CD4-positive, CD25-positive, alpha-beta regulatory T cell (primary cell): Measurements from ENCODE around the gene IL23R. TPM values are rescaled to one million over a fixed set of nuclear protein-coding genes. Genes with fewer than 3 reads are reported as not detected.

ENCODE experiments used
- ATAC-seq, 2 donors: fragments of 150-1000 bp; cut with Tn5 transposase; one replicate each; pipeline ENCODE4 v1.10.0; 2021; ENCODE audit warnings: low read depth in 2 of 2, moderate number of reproducible peaks in 2 of 2, moderate library complexity in 1 of 2
- DNase-seq, 3 donors: peaks; one replicate each; pipeline versions ENCODE4 v3.0.0 to v3.0.0-alpha.2; 2012 to 2022; ENCODE audit warnings: mixed read lengths in 1 of 3
- H3K27ac ChIP-seq: one replicate; pipeline ENCODE4 v1.7.0; 2013; ENCODE audit warnings: mild to moderate bottlenecking, low read length; ENCODE audit not compliant: insufficient read depth, poor library complexity, severe bottlenecking
- H3K27me3 ChIP-seq: one replicate; pipeline ENCODE4 v1.7.0; 2013; ENCODE audit warnings: low read length; ENCODE audit not compliant: control insufficient read depth, insufficient read depth
- H3K36me3 ChIP-seq: one replicate; pipeline ENCODE4 v1.7.0; 2013; ENCODE audit warnings: mild to moderate bottlenecking, low read length, moderate library complexity; ENCODE audit not compliant: control insufficient read depth, insufficient read depth
- H3K4me1 ChIP-seq: 2 replicates; pipeline ENCODE4 v1.7.0; 2013; ENCODE audit warnings: mild to moderate bottlenecking, low read length; ENCODE audit not compliant: insufficient read depth, control insufficient read depth, poor library complexity, severe bottlenecking
- H3K4me3 ChIP-seq: one replicate; pipeline ENCODE4 v1.7.0; 2013; ENCODE audit warnings: low read depth, mild to moderate bottlenecking, low read length, moderate library complexity
- H3K9me3 ChIP-seq, 2 experiments: 1 replicate in 1 of 2; 2 replicates in 1 of 2; pipeline ENCODE4 v1.7.0; 2013; ENCODE audit warnings: low read length in 2 of 2, mild to moderate bottlenecking in 1 of 2, moderate library complexity in 1 of 2; ENCODE audit not compliant: control insufficient read depth in 2 of 2
- H3K27ac Mint-ChIP-seq, 3 donors: one replicate each; pipeline ENCODE4 v1.8.0; 2020 to 2022; ENCODE audit warnings: mild to moderate bottlenecking in 3 of 3, mixed read lengths in 3 of 3, moderate library complexity in 2 of 3
- H3K27me3 Mint-ChIP-seq: one replicate; pipeline ENCODE4 v1.8.0; 2022; ENCODE audit warnings: mild to moderate bottlenecking, mixed read lengths
- H3K36me3 Mint-ChIP-seq: one replicate; pipeline ENCODE4 v1.8.0; 2020; ENCODE audit warnings: mixed read lengths
- H3K4me1 Mint-ChIP-seq, 4 donors: one replicate each; pipeline ENCODE4 v1.8.0; 2020 to 2022; ENCODE audit warnings: mixed read lengths in 4 of 4, mild to moderate bottlenecking in 1 of 4
- H3K4me3 Mint-ChIP-seq, 4 donors: one replicate each; pipeline ENCODE4 v1.8.0; 2020 to 2022; ENCODE audit warnings: mild to moderate bottlenecking in 4 of 4, mixed read lengths in 4 of 4, moderate library complexity in 3 of 4
- H3K9me3 Mint-ChIP-seq, 7 donors: one replicate each; pipeline ENCODE4 v1.8.0; 2020 to 2022; ENCODE audit warnings: mixed read lengths in 7 of 7, mild to moderate bottlenecking in 3 of 7, moderate library complexity in 2 of 7
- polyA plus RNA-seq, 4 donors: library from polyadenylated mRNA; unstranded; fragments of 300-500 nt; fragmentation: Illumina TruSeq; gene quantifications; one replicate each; pipeline ENCODE4 v1.2.3, GENCODE V29; 2021
- total RNA-seq: library from RNA; stranded (reverse); gene quantifications from one replicate; pipeline ENCODE4 v1.2.3, GENCODE V29; 2022

The IL23R gene
- total and polyA plus RNA-seq, 5 donors from 2014 or later: 0.20 to 0.35 (median 0.30) TPM; not detected in 2

DNA sequence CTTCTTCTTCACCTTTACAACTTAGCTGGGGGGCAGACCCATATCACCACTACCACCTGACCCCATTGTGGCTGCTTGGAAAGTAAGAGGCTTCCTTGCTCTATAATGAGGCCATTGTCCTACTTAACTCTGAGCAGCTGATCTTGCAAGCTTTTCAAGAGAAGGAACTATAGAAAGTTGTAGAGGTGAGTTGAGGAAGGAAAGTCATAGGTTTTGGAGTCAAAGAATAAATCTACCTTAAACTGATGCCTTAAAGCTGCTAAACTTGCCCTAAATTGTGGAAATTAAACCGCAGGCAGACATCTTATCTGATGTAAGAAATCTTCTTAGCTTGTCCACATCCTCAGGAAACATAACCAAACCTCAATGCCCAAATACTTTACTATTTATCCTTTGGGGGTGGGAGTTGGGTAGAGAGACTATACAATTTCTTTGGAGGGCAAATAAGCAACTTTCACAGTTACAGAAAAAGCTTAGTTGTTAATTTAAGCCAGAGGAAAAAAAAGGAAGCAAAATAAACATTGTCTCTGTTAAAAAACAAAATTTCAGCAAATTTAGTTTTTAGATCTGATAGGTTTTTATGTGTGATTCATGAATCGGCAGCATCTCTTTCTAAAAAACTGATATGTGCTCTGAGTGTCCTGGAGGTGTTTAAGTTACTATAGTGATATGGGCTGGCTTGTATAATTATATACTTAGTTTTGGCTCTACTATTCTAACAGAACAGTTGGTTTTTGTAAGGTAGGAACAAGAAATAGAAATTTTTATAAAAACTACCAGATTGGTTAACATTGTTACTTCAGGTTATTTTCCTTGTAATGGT lies 4.7 kb downstream of the IL23R start:
- H3K4me3 ChIP-seq: peak overlapping the region; percentile 75
- ATAC-seq: peak; percentile 48 to 52
- no peak overlapping the region for H3K27ac ChIP-seq
- DNase-seq: peak in 2 of 3 donors; percentile 54 to 68
- peaks cover 0 to 2% (median 0%) of the 10 kb centered on the region in 7 donors for H3K9me3 Mint-ChIP-seq
- no peaks in the 10 kb centered on the region for H3K36me3 Mint-ChIP-seq
- peak overlapping the region; percentile 23 to 78 (median 72) for H3K4me3 Mint-ChIP-seq
- no peaks in the 10 kb centered on the region for H3K27me3 ChIP-seq
- H3K27ac Mint-ChIP-seq: peak overlapping the region; percentile 21 to 80 (median 70)
- peaks cover 25% of the 10 kb centered on the region for H3K4me1 ChIP-seq
- no peaks in the 10 kb centered on the region for H3K27me3 Mint-ChIP-seq
- H3K36me3 ChIP-seq: no peaks in the 10 kb centered on the region
- H3K4me1 Mint-ChIP-seq: peaks cover 28 to 50% (median 32%) of the 10 kb centered on the region in 4 donors
- H3K9me3 ChIP-seq: no peaks in the 10 kb centered on the region

DNA sequence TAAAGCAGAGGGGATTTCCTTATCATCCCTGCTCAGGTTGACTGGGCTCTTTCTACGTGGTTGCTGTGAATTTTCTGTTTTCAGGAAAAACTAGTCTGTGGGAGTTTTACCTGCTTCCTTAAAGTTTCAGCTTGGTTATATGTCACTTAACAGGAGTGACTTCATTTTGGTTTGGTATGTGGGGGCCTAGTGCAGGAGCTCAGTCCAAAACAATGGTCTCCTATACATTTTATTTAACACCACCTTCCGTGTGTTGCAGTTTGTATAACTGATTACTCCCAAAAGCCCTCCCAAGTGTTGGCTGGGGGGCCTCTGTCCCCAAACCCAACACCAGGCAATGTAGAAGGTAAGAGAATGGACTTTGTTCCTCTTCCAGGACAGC lies 5.3 kb downstream of the IL23R start:
- Histone ChIP-seq H3K4me3 (peak overlapping the region; percentile 75), H3K9me3 (no peaks in the 10 kb centered on the region), H3K36me3 (no peaks in the 10 kb centered on the region), H3K27me3 (no peaks in the 10 kb centered on the region), H3K27ac (no peak overlapping the region), H3K4me1 (peaks cover 25% of the 10 kb centered on the region)
- H3K9me3 Mint-ChIP-seq: peaks cover 0 to 3% (median 0%) of the 10 kb centered on the region in 7 donors
- ATAC-seq (no peak), DNase-seq (no peak)
- no peaks in the 10 kb centered on the region for H3K27me3 Mint-ChIP-seq
- H3K4me1 Mint-ChIP-seq: peaks cover 26 to 45% (median 32%) of the 10 kb centered on the region in 4 donors
- peak overlapping the region; percentile 23 to 78 (median 72) for H3K4me3 Mint-ChIP-seq
- no peaks in the 10 kb centered on the region for H3K36me3 Mint-ChIP-seq
- H3K27ac Mint-ChIP-seq: peak overlapping the region in 2 of 3 donors; percentile 70 to 80

- peak; percentile 17 to 31 for ATAC-seq
- H3K9me3 ChIP-seq: no peaks in the 10 kb centered on the region
- Mint-ChIP-seq H3K36me3 (no peaks in the 10 kb centered on the region), H3K4me3 (peak overlapping the region; percentile 12 to 74 (median 66)), H3K9me3 (peaks cover 0 to 3% (median 0%) of the 10 kb centered on the region in 7 donors), H3K27me3 (no peaks in the 10 kb centered on the region), H3K4me1 (peaks cover 26 to 45% (median 32%) of the 10 kb centered on the region in 4 donors), H3K27ac (peak overlapping the region in 2 of 3 donors; percentile 70 to 80)
- no peak overlapping the region for H3K27ac ChIP-seq
- peaks cover 25% of the 10 kb centered on the region for H3K4me1 ChIP-seq
- peak overlapping the region; percentile 75 for H3K4me3 ChIP-seq
- no peaks in the 10 kb centered on the region for H3K36me3 ChIP-seq
- DNase-seq: peak in 2 of 3 donors; percentile 46 to 73
- no peaks in the 10 kb centered on the region for H3K27me3 ChIP-seq
These were observed 5.7 kb downstream of the IL23R start for GRCh38 chr1:67171978-67172377.

DNA sequence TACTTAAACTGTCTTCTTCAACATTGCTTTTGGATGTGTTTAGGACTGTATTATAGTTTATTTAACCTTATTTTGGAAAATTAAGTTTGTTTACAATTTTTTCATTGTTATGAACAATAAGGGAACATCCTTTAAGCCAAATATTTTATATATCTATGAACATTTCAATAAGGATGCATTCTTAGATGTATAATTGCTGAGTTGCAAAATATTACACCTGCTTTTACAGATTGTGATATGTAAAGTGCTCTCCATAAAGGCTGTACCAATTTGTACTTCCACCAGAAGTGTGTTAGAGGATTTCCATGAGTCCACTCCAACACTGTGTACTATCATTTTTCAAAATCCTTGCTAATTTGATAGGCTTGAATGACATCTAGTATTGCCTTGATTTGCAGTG lies 7.7 kb downstream of the IL23R start:
- Histone ChIP-seq H3K4me1 (peaks cover 25% of the 10 kb centered on the region), H3K36me3 (no peaks in the 10 kb centered on the region), H3K27me3 (no peaks in the 10 kb centered on the region), H3K4me3 (no peak overlapping the region), H3K27ac (no peak overlapping the region), H3K9me3 (no peaks in the 10 kb centered on the region)
- Mint-ChIP-seq H3K27me3 (no peaks in the 10 kb centered on the region), H3K4me1 (peaks cover 24 to 43% (median 32%) of the 10 kb centered on the region in 4 donors), H3K9me3 (peaks cover 0 to 2% (median 0%) of the 10 kb centered on the region in 7 donors), H3K4me3 (no peak overlapping the region), H3K27ac (no peak overlapping the region), H3K36me3 (no peaks in the 10 kb centered on the region)
- ATAC-seq (no peak), DNase-seq (no peak)

DNA sequence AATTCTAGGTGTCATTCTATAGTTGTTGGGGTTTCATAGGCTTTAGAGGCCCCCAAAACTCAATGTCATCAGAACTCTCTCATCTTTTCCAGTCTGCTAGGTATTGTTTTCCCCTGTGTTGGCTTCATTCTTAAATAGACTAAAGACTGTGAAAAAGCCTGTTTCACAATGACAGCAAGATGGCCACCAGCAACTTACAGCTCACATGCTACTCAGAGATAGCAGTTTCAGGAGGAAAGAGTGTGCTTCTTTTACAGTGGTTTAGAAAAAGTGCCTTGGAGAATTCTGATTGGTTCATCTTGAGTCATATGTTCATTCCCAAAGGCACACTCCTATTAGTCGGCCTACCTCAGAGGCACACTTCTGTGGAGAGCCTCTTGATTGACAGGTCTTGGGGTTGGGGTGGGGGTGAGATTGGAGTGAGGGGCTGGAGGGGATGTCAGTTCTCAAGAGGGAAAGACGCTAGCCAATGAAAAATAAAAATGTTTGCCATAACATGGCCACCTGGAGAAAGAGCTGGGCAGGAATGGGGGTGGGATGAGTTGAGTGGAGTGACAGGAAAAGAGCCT lies 8.5 kb downstream of the IL23R start:
- no peak overlapping the region for H3K27ac ChIP-seq
- Mint-ChIP-seq H3K4me1 (peaks cover 24 to 38% (median 32%) of the 10 kb centered on the region in 4 donors), H3K27ac (no peak overlapping the region), H3K9me3 (peaks cover 0 to 2% (median 0%) of the 10 kb centered on the region in 7 donors), H3K27me3 (no peaks in the 10 kb centered on the region), H3K36me3 (no peaks in the 10 kb centered on the region), H3K4me3 (no peak overlapping the region)
- no peak overlapping the region for H3K4me3 ChIP-seq
- ATAC-seq (no peak), DNase-seq (no peak)
- H3K27me3 ChIP-seq: no peaks in the 10 kb centered on the region
- H3K4me1 ChIP-seq: peaks cover 23% of the 10 kb centered on the region
- no peaks in the 10 kb centered on the region for H3K9me3 ChIP-seq
- no peaks in the 10 kb centered on the region for H3K36me3 ChIP-seq

- no peak for DNase-seq
- Mint-ChIP-seq H3K4me3 (no peak overlapping the region), H3K36me3 (no peaks in the 10 kb centered on the region), H3K27ac (peak overlapping the region in 1 of 3 donors; percentile 40), H3K9me3 (peaks cover 0 to 2% (median 0%) of the 10 kb centered on the region in 7 donors), H3K4me1 (peaks cover 23 to 33% (median 28%) of the 10 kb centered on the region in 4 donors), H3K27me3 (no peaks in the 10 kb centered on the region)
- ATAC-seq: no peak
- peaks cover 15% of the 10 kb centered on the region for H3K4me1 ChIP-seq
- no peaks in the 10 kb centered on the region for H3K27me3 ChIP-seq
- H3K27ac ChIP-seq: no peak overlapping the region
- H3K9me3 ChIP-seq: no peaks in the 10 kb centered on the region
- H3K36me3 ChIP-seq: no peaks in the 10 kb centered on the region
- H3K4me3 ChIP-seq: no peak overlapping the region
These were observed 9.4 kb downstream of the IL23R start for GRCh38 chr1:67175530-67176087.

- no peaks in the 10 kb centered on the region for H3K9me3 ChIP-seq
- H3K36me3 Mint-ChIP-seq: no peaks in the 10 kb centered on the region
- H3K27me3 ChIP-seq: no peaks in the 10 kb centered on the region
- no peak overlapping the region for H3K27ac Mint-ChIP-seq
- peaks cover under 1% of the 10 kb centered on the region for H3K4me1 ChIP-seq
- H3K4me3 Mint-ChIP-seq: no peak overlapping the region
- DNase-seq (no peak), ATAC-seq (no peak)
- no peaks in the 10 kb centered on the region for H3K36me3 ChIP-seq
- no peaks in the 10 kb centered on the region for H3K27me3 Mint-ChIP-seq
- H3K9me3 Mint-ChIP-seq: peaks cover 0 to 1% (median 0%) of the 10 kb centered on the region in 7 donors
- H3K27ac ChIP-seq: no peak overlapping the region
- peaks cover 0 to 5% (median 0%) of the 10 kb centered on the region in 4 donors for H3K4me1 Mint-ChIP-seq
- no peak overlapping the region for H3K4me3 ChIP-seq
These were observed 18.7 kb downstream of the IL23R start for GRCh38 chr1:67184838-67185421.
